HG03378 (cell line): ENCODE data around the gene LRRC4C.

ENCODE experiments used
- ATAC-seq: cut with Tn5 transposase; IDR thresholded peaks from one replicate; pipeline ENCODE4 v1.9.1; 2021; ENCODE audit warnings: mild to moderate bottlenecking, moderate library complexity; ENCODE audit not compliant: unreplicated experiment

Gene LRRC4C

GRCh38 chr11:40302669-40303068 lies 1156.8 kb downstream of the LRRC4C start:
- ATAC-seq: no peak

GRCh38 chr11:40295466-40295865 lies 1164.0 kb downstream of the LRRC4C start:
- no peak for ATAC-seq

- no peak for ATAC-seq
Measured at GRCh38 chr11:40294741-40295140, 1164.7 kb downstream of the LRRC4C start.

- ATAC-seq: peak; percentile 22
Measured at GRCh38 chr11:40294349-40294735, 1165.1 kb downstream of the LRRC4C start.

- ATAC-seq: peak; percentile 98
Measured at GRCh38 chr11:40293655-40294348, 1165.7 kb downstream of the LRRC4C start.

GRCh38 chr11:40292721-40293508 lies 1166.5 kb downstream of the LRRC4C start:
- no peak for ATAC-seq

- ATAC-seq: no peak
Measured at GRCh38 chr11:40291741-40292140, 1167.7 kb downstream of the LRRC4C start.

GRCh38 chr11:40291329-40291728 lies 1168.1 kb downstream of the LRRC4C start:
- ATAC-seq: no peak

- ATAC-seq: no peak
Measured at GRCh38 chr11:40290171-40290631, 1169.3 kb downstream of the LRRC4C start.

- no peak for ATAC-seq
Measured at GRCh38 chr11:40289370-40289769, 1170.1 kb downstream of the LRRC4C start.

GRCh38 chr11:40287916-40288803 lies 1171.3 kb downstream of the LRRC4C start:
- no peak for ATAC-seq

GRCh38 chr11:40286137-40286536 lies 1173.3 kb downstream of the LRRC4C start:
- no peak for ATAC-seq

GRCh38 chr11:40285558-40285957 lies 1173.9 kb downstream of the LRRC4C start:
- no peak for ATAC-seq

- no peak for ATAC-seq
Measured at GRCh38 chr11:40281052-40281580, 1178.3 kb downstream of the LRRC4C start.

GRCh38 chr11:40280159-40281051 lies 1179.0 kb downstream of the LRRC4C start:
- no peak for ATAC-seq

- ATAC-seq: no peak
Measured at GRCh38 chr11:40276960-40277359, 1182.5 kb downstream of the LRRC4C start.

GRCh38 chr11:40274017-40274416 lies 1185.4 kb downstream of the LRRC4C start:
- no peak for ATAC-seq

- no peak for ATAC-seq
Measured at GRCh38 chr11:40273192-40273732, 1186.2 kb downstream of the LRRC4C start.

GRCh38 chr11:40271361-40271760 lies 1188.1 kb downstream of the LRRC4C start:
- no peak for ATAC-seq

- ATAC-seq: no peak
Measured at GRCh38 chr11:40269865-40270264, 1189.6 kb downstream of the LRRC4C start.
